Erythroblast (primary cell): Measurements from ENCODE around the gene PDE9A.

Experiments
- DNase-seq, 2 experiments: peaks; one replicate each; lab custom pipeline; 2025; lab: John Stamatoyannopoulos, UW
- GATA1 ChIP-seq: IDR thresholded peaks from 2 replicates; pipeline ENCODE4 v1.6.1; 2011; ENCODE audit warnings: low read depth, mild to moderate bottlenecking, control low read depth, low read length, moderate library complexity
- POLR2A ChIP-seq: IDR thresholded peaks from 2 replicates; pipeline ENCODE4 v1.6.1; 2011; ENCODE audit warnings: mild to moderate bottlenecking, low read length

The PDE9A gene

DNA sequence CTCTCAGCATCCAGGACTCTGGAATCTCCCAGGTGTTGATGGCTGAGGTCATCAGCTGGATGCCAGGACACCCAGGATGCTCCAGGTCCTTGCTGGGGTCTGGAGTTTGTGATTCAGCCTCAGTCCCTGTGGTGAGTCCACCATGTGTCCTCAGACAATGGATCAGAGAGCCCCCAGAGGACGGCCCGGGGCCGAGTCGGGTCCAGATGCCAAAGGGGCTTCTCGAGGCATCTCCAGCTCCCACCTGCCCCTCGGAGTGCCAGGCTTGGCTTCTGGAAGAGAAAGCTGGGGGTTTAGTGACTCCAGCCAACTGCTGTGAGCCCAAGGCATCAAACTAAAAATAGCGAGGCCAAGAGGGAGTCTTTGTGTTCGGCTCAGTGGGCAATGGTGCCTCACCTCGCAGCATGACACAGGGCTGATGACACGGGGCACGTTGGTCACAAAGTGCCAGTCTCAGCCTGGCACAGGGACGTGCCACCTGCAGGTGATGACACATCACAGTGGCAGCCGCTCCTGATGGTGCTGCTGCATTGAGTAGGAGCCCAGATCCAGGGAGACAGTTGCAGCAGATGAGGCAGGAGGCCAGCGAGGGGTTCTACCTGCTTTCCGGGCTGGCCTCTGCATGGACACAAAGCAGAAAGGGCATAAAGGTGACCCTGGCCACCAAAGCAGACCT lies 10.6 kb downstream of the PDE9A start:
- no peak for TF ChIP-seq POLR2A
- TF ChIP-seq GATA1: no peak
- DNase-seq: no peak

DNA sequence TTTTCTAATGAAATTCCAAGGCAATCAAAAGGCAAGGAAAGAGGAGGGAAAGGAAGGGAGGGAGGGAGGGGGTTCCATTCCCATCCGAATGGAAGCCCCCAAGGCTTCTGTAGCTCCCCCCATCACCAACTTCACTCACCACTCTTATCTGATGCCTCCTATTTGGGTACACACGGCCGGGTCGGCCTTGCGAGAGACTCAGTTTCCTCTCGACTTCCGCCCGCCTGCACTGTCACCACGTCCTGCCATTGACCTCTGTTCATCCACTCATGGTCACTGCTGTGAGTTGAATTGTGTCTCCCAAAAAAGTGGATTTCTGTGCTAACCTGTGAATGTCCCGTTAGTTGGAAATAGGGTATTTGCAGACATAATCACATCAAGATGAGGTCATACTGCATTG lies 11.2 kb downstream of the PDE9A start:
- no peak for DNase-seq
- no peak for TF ChIP-seq GATA1
- no peak for TF ChIP-seq POLR2A

DNA sequence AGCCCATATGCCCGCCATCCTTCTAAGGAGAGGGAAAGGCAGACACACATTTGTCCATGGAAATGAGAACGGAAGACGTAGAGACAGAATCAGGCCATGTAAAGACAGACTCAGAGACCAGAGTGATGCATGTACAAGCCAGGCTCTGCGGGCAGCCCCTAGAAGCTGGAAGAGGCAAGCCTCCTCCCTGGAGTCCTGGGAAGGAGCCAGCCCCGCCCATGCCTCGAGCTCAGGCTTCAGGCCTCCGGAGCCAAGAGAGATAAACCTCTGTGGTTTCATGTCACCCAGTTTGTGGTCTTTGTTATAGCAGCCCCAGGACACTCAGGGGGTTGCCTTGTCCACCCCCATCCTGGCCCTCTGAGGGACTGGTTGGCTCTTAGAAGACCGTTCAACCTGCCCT lies 11.6 kb downstream of the PDE9A start:
- DNase-seq: peak; percentile 16
- TF ChIP-seq GATA1 (no peak), POLR2A (no peak)

DNA sequence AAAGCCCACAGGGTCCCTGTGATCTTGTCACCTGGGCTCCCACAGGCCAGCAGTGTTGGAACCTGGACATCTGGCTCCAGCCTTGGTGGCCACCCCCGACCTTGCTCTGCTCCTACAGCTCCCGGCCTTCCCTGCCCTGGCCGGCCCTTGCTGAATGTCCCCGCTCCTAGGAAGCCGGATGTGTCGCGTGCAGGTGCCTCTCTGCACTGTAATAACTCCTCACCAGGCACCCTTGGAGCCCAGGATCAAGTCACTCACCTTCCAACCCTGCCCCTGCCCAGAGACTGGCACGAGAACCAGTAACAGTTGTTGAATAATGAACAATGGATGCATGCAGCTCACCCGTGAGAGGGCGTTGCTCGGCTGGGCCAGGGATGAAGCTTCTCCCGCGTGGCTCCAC lies 12.1 kb downstream of the PDE9A start:
- no peak for TF ChIP-seq GATA1
- TF ChIP-seq POLR2A: no peak
- no peak for DNase-seq

DNA sequence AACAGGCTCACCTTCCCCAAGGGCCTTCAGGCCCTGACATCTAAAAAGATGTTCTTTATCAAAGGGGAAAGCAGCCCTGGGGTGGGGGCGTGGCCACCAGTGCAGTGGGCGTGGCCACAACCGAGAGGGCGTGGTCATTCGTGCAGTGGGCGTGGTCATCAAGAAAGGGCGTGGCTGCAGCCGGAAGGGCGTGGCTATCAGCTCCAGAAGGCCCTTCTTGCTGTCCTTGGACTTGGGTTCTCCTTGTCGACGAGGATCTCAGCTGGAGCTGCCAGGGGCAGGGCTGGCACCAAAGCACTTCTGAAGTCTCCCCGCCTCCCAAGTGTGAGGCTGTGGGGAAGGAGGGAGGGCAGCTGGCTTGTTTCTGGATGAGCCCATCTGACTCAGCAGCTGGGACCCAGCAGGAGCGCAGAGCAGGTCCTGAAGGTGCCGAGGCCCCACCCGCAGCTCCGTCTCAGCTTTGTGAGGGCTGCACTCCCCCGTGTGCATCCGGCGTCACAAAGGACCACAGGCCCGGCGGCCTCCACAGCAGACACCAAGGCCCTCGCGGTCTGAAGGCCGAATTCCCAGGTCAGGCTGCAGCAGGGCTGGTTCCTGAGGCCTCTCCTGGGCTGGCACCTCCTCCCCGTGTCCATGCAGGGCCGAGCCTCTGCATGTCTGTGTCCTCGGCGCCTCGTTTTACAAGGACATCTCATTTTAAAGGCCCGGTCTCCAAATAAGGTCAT lies 12.8 kb downstream of the PDE9A start:
- peak; percentile 68 to 78 for DNase-seq
- TF ChIP-seq GATA1 (no peak), POLR2A (no peak)

DNA sequence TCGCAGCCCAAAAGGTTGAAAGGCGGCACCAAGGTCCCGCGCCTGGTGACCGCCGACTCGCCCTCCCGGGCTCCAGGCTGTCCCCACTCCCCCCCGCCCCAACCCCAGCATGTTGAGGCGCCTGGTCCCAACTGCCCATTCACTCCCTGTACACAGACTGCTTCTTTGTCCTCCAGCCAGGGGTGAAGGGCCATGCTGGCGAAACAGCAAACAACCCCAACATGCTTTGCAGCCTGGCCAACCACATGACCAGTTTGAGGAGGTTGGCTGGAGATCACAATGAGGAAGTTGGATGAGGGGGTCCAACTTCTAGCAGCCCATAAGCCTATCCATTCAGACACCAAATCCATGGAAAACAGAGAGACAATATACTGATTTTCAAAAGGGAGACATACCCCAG lies 13.5 kb downstream of the PDE9A start:
- TF ChIP-seq GATA1: no peak
- TF ChIP-seq POLR2A: no peak
- no peak for DNase-seq

DNA sequence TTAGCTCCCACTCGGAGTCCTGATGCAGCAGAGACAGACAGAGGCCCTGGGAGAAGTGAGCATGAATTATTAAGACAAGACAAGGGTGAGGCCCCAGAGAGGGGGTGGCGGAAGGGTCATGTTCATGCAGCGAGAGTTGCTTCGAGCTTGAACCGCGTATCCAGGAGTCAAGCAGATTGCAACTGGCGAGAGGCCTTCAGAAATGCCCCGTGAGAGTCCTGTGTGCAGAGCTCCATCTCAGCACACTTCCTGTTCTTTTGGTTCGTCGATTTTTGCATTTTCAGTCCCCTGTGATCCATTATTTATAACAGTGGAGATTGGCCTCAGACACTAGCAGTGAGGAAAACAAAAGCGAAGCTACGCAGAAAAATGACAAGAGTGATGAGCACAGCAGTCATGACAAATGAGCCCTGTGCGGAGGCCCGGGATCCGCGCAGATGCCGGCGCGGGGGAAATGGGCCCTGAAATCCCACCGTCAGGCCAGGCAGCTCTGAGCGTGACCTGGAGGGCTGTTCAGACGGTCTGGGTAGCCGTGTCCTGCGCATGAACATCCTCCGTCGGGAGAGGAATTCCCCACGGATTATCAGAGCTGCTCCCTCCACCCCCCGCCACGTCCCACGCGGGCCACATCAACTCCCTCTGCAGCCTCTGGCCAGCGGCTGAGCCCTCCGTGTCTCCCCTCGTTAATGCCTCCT lies 15.0 kb downstream of the PDE9A start:
- TF ChIP-seq GATA1: no peak
- TF ChIP-seq POLR2A: no peak
- DNase-seq: no peak

DNA sequence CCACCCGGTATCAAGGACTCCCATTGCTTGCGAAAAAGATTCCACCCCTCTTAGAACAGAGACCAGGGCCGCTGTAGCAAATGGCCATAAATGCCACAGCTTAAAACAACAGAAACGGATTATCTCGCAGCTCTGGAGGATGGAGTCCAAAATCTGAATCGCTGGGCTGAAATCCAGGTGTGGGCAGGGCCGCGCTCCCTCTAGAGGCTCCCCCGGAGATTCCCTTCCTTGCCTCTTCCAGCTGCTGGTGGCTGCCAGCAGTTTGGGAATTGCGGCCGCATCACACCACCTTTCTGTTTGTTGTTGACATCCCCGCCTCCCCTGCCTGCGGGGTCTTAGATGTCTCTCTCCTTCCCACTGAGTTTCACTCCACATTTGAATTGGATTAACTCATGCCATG lies 15.6 kb downstream of the PDE9A start:
- TF ChIP-seq GATA1: no peak
- TF ChIP-seq POLR2A: no peak
- DNase-seq: no peak

DNA sequence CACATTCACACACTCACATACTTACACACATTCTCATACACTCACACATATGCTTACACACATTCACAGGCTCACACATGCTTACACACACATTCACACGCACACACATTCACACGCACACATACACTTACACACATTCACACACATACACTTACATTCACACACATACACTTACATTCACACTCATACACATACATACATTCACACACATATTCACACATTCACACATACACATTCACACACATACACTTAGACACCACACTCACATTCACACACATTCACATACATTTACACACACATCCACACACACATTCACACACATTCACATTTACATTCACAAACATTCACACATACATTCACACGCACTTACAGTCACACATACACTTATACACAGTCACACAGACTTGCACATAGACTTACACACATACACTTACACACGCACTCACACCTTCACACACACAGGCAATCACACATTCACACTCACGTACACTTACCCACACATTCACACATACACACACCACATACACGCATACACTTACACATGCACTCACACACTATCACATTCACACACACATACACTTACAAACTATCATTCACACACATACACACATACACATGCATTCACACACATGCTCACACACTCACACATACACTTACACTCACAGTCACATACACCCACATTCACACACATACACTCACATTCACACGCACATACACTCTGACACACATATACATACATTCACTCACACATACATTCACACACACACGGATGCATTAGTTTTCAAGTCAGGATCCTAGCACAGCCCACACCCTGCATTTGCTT lies 16.8 kb downstream of the PDE9A start:
- TF ChIP-seq POLR2A (no peak), GATA1 (no peak)
- DNase-seq: no peak

DNA sequence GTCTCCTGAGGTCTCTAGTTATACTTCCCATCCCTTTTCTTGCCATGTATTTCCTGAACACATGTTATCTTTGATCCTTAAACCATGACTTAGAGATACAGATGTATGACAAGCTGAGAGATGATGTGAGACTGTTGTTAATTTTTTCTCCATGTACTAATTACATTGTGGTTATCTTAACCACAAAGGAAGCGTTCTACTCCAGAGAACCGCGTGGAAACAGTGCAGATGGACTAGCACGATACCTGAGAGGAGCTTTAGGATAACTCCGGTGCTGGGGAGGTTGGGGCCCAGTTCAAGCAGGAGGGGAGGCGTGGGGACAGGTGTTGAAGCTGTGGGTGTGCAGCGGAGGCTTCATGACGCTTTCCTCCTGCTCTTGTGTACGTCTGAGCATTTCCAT lies 17.5 kb downstream of the PDE9A start:
- no peak for DNase-seq
- no peak for TF ChIP-seq GATA1
- TF ChIP-seq POLR2A: no peak

DNA sequence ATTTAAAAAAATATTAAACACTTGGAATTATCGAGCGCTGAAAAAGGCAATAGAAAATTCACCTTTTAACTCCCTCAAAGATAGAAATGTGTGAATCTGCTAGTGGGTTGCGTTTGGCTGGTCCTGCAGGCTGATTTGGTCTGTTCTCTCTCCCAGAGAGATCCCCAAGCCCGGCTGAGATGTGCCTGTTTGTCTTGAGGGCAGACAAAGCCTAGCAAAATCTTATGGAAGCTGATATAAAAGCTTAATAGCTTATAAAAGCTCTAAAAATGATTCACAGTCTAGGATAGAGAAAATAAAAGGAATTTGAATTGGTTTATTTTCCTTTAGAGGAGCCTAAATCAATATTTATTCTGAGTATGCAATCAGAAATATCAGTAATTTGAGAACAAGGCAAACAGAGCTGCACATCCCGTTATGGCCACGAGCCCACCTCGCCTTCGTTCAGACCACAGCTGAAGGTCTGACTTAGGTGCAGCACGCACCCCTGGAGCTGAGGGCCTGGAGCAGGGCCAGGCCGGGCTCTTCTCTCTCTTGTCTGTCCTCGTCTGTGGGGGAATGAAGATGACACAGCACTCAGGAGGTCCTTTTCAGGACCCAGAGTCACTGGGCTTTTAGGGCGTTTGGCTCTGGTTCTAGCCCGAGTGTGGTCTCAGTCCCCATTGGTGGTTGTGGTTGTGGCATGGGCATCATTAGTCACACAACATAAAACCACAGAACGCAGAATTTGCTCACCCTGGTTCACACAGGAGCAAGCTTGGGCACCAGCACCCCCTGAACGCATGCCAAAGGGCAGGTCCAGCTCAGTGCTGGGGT lies 18.6 kb downstream of the PDE9A start:
- TF ChIP-seq POLR2A (no peak), GATA1 (no peak)
- DNase-seq: no peak

DNA sequence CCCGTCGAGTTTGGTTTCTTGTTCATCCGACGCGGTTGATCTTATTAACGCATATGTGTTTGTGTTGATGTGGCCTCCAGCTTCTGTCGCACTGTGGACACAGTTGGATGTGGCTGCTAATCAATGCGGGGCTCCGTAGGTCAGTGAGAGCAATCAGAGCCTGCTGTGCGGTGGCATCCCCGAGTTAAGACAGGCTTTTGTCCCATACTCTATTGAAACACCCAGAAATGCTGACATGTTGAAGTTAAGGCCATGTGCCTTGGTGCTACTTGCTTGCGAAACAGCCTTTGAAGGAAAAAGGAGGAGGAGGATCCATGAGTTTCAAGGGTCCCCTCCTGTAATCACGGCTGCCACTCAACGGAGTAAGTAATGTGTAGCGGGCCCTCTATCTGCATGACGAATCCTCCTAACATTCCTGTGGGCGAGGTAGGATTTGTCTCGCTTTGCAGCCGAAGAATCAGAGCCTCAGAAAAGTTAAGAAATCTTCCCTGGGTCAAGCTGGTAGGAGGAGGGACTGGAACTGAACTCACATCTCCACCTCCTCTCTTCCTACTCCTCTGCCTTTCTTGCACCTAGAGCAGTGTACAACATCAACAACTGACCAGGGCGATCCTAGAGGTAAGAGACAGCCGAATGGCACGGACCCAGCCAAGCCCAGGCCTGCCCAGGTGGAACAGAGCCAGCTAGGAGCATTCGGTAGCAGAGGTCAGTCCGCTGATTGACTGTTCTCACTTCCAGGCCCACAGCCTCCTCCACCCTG lies 19.5 kb downstream of the PDE9A start:
- TF ChIP-seq POLR2A (no peak), GATA1 (no peak)
- no peak for DNase-seq
